GM12878 (cell line): ENCODE results near the gene CCDC80. TPM values are rescaled to one million over a fixed set of nuclear protein-coding genes. Genes with fewer than 3 reads are reported as not detected.

Source experiments
- ATAC-seq: fragments of 200-7000 bp; cut with Tn5 transposase; 3 replicates; pipeline ENCODE4 v1.9.1; 2020; ENCODE audit warnings: mild to moderate bottlenecking, moderate library complexity
- BruUV-seq: library from RNA; stranded (reverse); fragments of 400-500 nt; replicated peaks from 2 replicates; lab custom pipeline; 2021; lab: Mats Ljungman, UMichigan
- CTCF ChIA-PET: fragments of 300-600 bp; sonication (Branson Sonifier 250); formaldehyde crosslinking; extraction: SDS; loops from one replicate; lab custom pipeline; 2021; ENCODE audit warnings: inconsistent platforms; lab: Yijun Ruan, JAX
- POLR2A ChIA-PET: fragments of 350-600 bp; formaldehyde crosslinking; extraction: SDS; loops from one replicate; lab custom pipeline; 2021; ENCODE audit warnings: inconsistent platforms; lab: Charles Lee
- RAD21 ChIA-PET: fragments of 300-600 bp; sonication (Branson Sonifier 250); formaldehyde crosslinking; loops from one replicate; lab custom pipeline; 2023; ENCODE audit warnings: antibody characterized with exemption; ENCODE audit not compliant: unreplicated experiment; lab: Charles Lee
- SMC1A ChIA-PET: fragments of 300-600 bp; sonication (Branson Sonifier 250); formaldehyde crosslinking; loops from one replicate; lab custom pipeline; 2023; ENCODE audit not compliant: unreplicated experiment, uncharacterized antibody; lab: Charles Lee
- DNase-seq: peaks from one replicate; pipeline ENCODE4 v3.0.0-alpha.2; 2011; ENCODE audit warnings: low read depth, low spot score
- FAIRE-seq: peaks from 3 replicates; lab custom pipeline; 2011; peaks lifted over from hg19 to GRCh38; lab: Jason Lieb, UNC
- H2AFZ ChIP-seq: 2 replicates; pipeline ENCODE4 v1.6.0; 2011; ENCODE audit warnings: low read depth, low read length, control low read depth; ENCODE audit not compliant: control insufficient read depth
- H3K27ac ChIP-seq: 2 replicates; pipeline ENCODE4 v1.5.1; 2011; ENCODE audit warnings: control low read depth; ENCODE audit not compliant: control insufficient read depth, insufficient read depth
- H3K27me3 ChIP-seq, 2 experiments: replicated peaks in 1 of 2; 2 replicates each; pipeline versions ENCODE4 v1.6.0 to v1.6.1; 2011; ENCODE audit warnings: low read length in 1 of 2; ENCODE audit not compliant: control insufficient read depth in 2 of 2, insufficient read depth in 2 of 2
- H3K36me3 ChIP-seq, 2 experiments: 2 replicates each; pipeline ENCODE4 v1.5.1; 2011; ENCODE audit warnings: low read length in 1 of 2; ENCODE audit not compliant: control insufficient read depth in 2 of 2, insufficient read depth in 2 of 2
- H3K4me1 ChIP-seq: 2 replicates; pipeline ENCODE4 v1.6.1; 2011; ENCODE audit warnings: mild to moderate bottlenecking, low read length, moderate library complexity, mixed read lengths; ENCODE audit not compliant: control insufficient read depth, insufficient read depth
- H3K4me2 ChIP-seq: 2 replicates; pipeline ENCODE4 v1.6.0; 2011; ENCODE audit warnings: control low read depth; ENCODE audit not compliant: control insufficient read depth, insufficient read depth
- H3K4me3 ChIP-seq: fragments of 200-600 bp; sonication (generic); 2 replicates; pipeline ENCODE4 v1.5.1; 2016
- H3K79me2 ChIP-seq: 2 replicates; pipeline ENCODE4 v1.6.0; 2011; ENCODE audit warnings: low read length; ENCODE audit not compliant: control insufficient read depth, insufficient read depth
- H3K9ac ChIP-seq: 2 replicates; pipeline ENCODE4 v1.8.0; 2011; ENCODE audit warnings: low read length, control low read depth, mixed read lengths; ENCODE audit not compliant: control insufficient read depth, insufficient read depth
- H3K9me3 ChIP-seq: replicated peaks from 3 replicates; pipeline ENCODE4 v1.5.1; 2011; ENCODE audit warnings: mild to moderate bottlenecking, low read length; ENCODE audit not compliant: control insufficient read depth, insufficient read depth
- H4K20me1 ChIP-seq: 2 replicates; pipeline ENCODE4 v1.6.0; 2011; ENCODE audit not compliant: control insufficient read depth, insufficient read depth
- ATF7 ChIP-seq: fragments of 450-650 bp; IDR thresholded peaks from 2 replicates; pipeline ENCODE4 v1.6.1; 2016; ENCODE audit warnings: low read depth, mild to moderate bottlenecking
- LARP7 ChIP-seq: fragments of 450-650 bp; IDR thresholded peaks from 2 replicates; pipeline ENCODE4 v1.6.1; 2017; ENCODE audit warnings: mild to moderate bottlenecking
- MYC ChIP-seq: IDR thresholded peaks from 2 replicates; pipeline ENCODE4 v1.6.1; 2011; ENCODE audit warnings: mild to moderate bottlenecking, low read length, moderate library complexity, inconsistent platforms; ENCODE audit not compliant: insufficient read depth, insufficient replicate concordance, insufficient read length, severe bottlenecking
- NRF1 ChIP-seq: conservative IDR thresholded peaks from 2 replicates; pipeline ENCODE4 v1.6.1; 2011; ENCODE audit warnings: mild to moderate bottlenecking, low read depth, low read length, improper control_type of control experiment
- POU2F2 ChIP-seq: IDR thresholded peaks from 3 replicates; pipeline ENCODE4 v1.6.1; 2011; ENCODE audit warnings: low read depth, mild to moderate bottlenecking, low read length, borderline replicate concordance
- RAD21 ChIP-seq: IDR thresholded peaks from 2 replicates; pipeline ENCODE4 v1.6.1; 2011; ENCODE audit warnings: mild to moderate bottlenecking, low read depth, low read length, moderate library complexity; ENCODE audit not compliant: insufficient read depth
- RELA ChIP-seq: fragments of 450-650 bp; IDR thresholded peaks from 2 replicates; pipeline ENCODE4 v1.8.0; 2014; ENCODE audit warnings: borderline replicate concordance; ENCODE audit not compliant: partially characterized antibody
- RFX5 ChIP-seq: IDR thresholded peaks from 2 replicates; pipeline ENCODE4 v1.6.1; 2011; ENCODE audit warnings: low read depth, low read length, improper control_type of control experiment
- SMARCA5 ChIP-seq: fragments of 450-650 bp; IDR thresholded peaks from 2 replicates; pipeline ENCODE4 v1.6.1; 2017; ENCODE audit warnings: mild to moderate bottlenecking
- SP1 ChIP-seq: IDR thresholded peaks from one replicate; pipeline ENCODE4 v1.6.1; 2011; ENCODE audit warnings: low read depth, low read length
- STAT1 ChIP-seq: fragments of 450-650 bp; conservative IDR thresholded peaks from 2 replicates; pipeline ENCODE4 v1.6.1; 2014; ENCODE audit warnings: antibody characterized with exemption, mild to moderate bottlenecking
- ZNF687 ChIP-seq: fragments of 450-650 bp; IDR thresholded peaks from 2 replicates; pipeline ENCODE4 v1.6.1; 2017; ENCODE audit warnings: mild to moderate bottlenecking, moderate library complexity
- WGBS: methylation state at CpG from one replicate; pipeline ENCODE4 v1.1.6; 2016; ENCODE audit warnings: low lambda C conversion rate; ENCODE audit not compliant: insufficient replicate concordance, insufficient coverage; ENCODE audit errors: missing lambda C conversion rate; 5-methylcytosine and 5-hydroxymethylcytosine counted together
- in situ Hi-C: fragments of 300-500 bp; cut with MboI; formaldehyde crosslinking; loops from 9 replicates; pipeline ENCODE4 v1.14.3; 2018; ENCODE audit warnings: mixed read lengths
- intact Hi-C: fragments of 100-400 bp; cut with micrococcal nuclease; formaldehyde crosslinking; loops from one replicate; pipeline ENCODE4 v1.14.2; 2022; ENCODE audit not compliant: unreplicated experiment
- polyA plus RNA-seq, 11 experiments: library from polyadenylated mRNA; depleted of rRNA in 4 of 11; unstranded in 6 of 11; stranded (reverse) in 5 of 11; fragments of >200 nt; fragmentation: Nextera tagmentation in 4 of 11; fragmentation: Illumina TruSeq in 1 of 11; extraction: Ambion mirVana in 4 of 11; extraction: Trizol in 1 of 11; gene quantifications; 1 replicate in 1 of 11; 2 replicates in 10 of 11; pipeline versions ENCODE4 v1.2.1 to v1.2.3, GENCODE V29; 2011 to 2016; ENCODE audit warnings: inconsistent platforms in 2 of 11, missing spikeins in 2 of 11, low read depth in 1 of 11
- total RNA-seq, 4 experiments: library from RNA; depleted of rRNA in 3 of 4; stranded (reverse); fragments of >200 nt in 3 of 4; fragmentation: Illumina TruSeq in 1 of 4; extraction: Trizol in 1 of 4; gene quantifications; 2 replicates each; pipeline versions ENCODE4 v1.2.1 to v1.2.3, GENCODE V29; 2013 to 2021

The CCDC80 gene
- total and polyA plus RNA-seq, 10 of the 15 experiments (the other 5 are each of a cell fraction or from before 2014, with no cell fraction given) = 0.01 to 0.59 (median 0.21) TPM; not detected in 5

- no peak overlapping the region for H3K4me3 ChIP-seq
- no peak for FAIRE-seq
- CTCF ChIA-PET = interaction anchor here (0.7 to 1.6 kb wide), 4 partner anchors 13 to 290 kb away, joined by 3 to 6 read pairs (median 3); no protein-coding TSS in a partner anchor
- RAD21 ChIA-PET = no interaction called here
- no peak overlapping the region for H2AFZ ChIP-seq
- intact Hi-C loops = no loop called here
- POLR2A ChIA-PET = no interaction called here
- BruUV-seq = no TSS peak
- 40% methylated on average over 1 of the region's 1 CpG for WGBS
- H3K36me3 ChIP-seq = no peaks in the 10 kb centered on the region
- TF ChIP-seq POU2F2 (no peak), RAD21 (no peak), ATF7 (no peak), MYC (no peak), STAT1 (no peak)
- no peaks in the 10 kb centered on the region for H3K4me1 ChIP-seq
- H4K20me1 ChIP-seq = no peaks in the 10 kb centered on the region
- H3K9ac ChIP-seq = no peak overlapping the region
- in situ Hi-C loops = no loop called here
- H3K9me3 ChIP-seq = no peaks in the 10 kb centered on the region; the same call in 2 of the 3 replicates
- peaks cover 5 to 6% of the 10 kb centered on the region in 2 experiments; a peak in 3 of 4 replicates for H3K27me3 ChIP-seq
- no peak overlapping the region for H3K27ac ChIP-seq
- SMC1A ChIA-PET = interaction anchor here (0.8 to 2.6 kb wide), 5 partner anchors 47 to 435 kb away, joined by 3 to 6 read pairs (median 4); no protein-coding TSS in a partner anchor
- no peak for ATAC-seq
- no peak overlapping the region for H3K4me2 ChIP-seq
- DNase-seq = no peak
- no peaks in the 10 kb centered on the region for H3K79me2 ChIP-seq
Measured at GRCh38 chr3:112689385-112689784, 48.4 kb upstream of the CCDC80 start.

- H3K9me3 ChIP-seq = no peaks in the 10 kb centered on the region; the same call in 2 of the 3 replicates
- H3K4me3 ChIP-seq = no peak overlapping the region
- no peaks in the 10 kb centered on the region for H4K20me1 ChIP-seq
- intact Hi-C loops = no loop called here
- ChIA-PET CTCF (interaction anchor here (0.7 to 1.3 kb wide), 3 partner anchors 12 to 107 kb away, joined by 3 read pairs; no protein-coding TSS in a partner anchor), SMC1A (interaction anchor here (0.8 to 1.5 kb wide), 3 partner anchors 46 to 434 kb away, joined by 3 to 4 read pairs (median 4); no protein-coding TSS in a partner anchor), RAD21 (no interaction called here), POLR2A (no interaction called here)
- no peak overlapping the region for H2AFZ ChIP-seq
- ATAC-seq (no peak), FAIRE-seq (no peak), DNase-seq (no peak)
- BruUV-seq = no TSS peak
- H3K79me2 ChIP-seq = no peaks in the 10 kb centered on the region
- H3K27ac ChIP-seq = no peak overlapping the region
- in situ Hi-C loops = no loop called here
- no peaks in the 10 kb centered on the region for H3K4me1 ChIP-seq
- H3K27me3 ChIP-seq = peaks cover 5 to 6% of the 10 kb centered on the region in 2 experiments; a peak in 3 of 4 replicates
- no peak overlapping the region for H3K9ac ChIP-seq
- no peaks in the 10 kb centered on the region for H3K36me3 ChIP-seq
- 45% methylated on average over 2 of the region's 2 CpGs for WGBS
- H3K4me2 ChIP-seq = no peak overlapping the region
- TF ChIP-seq NRF1 (no peak), SMARCA5 (no peak), ZNF687 (no peak), SP1 (no peak), RFX5 (no peak), RELA (no peak), LARP7 (no peak)
Measured at GRCh38 chr3:112688819-112689218, 47.9 kb upstream of the CCDC80 start.
